Neuronal stem cell (in vitro differentiated cells): ENCODE data around the gene MYH9.

ENCODE experiments used
- DNase-seq: peaks from one replicate; pipeline ENCODE4 v3.0.0-alpha.2; 2013; ENCODE audit warnings: low spot score
- H2AFZ ChIP-seq: one replicate; pipeline ENCODE4 v1.6.1; 2013; ENCODE audit warnings: mild to moderate bottlenecking, low read length, inconsistent platforms
- H2AK5ac ChIP-seq: 2 replicates; pipeline ENCODE4 v1.6.1; 2013; ENCODE audit warnings: low read depth, mild to moderate bottlenecking, inconsistent platforms, low read length, moderate library complexity, mixed read lengths
- H2BK120ac ChIP-seq: 2 replicates; pipeline ENCODE4 v1.6.1; 2013; ENCODE audit warnings: low read depth, mild to moderate bottlenecking, inconsistent platforms, low read length, moderate library complexity, mixed read lengths
- H2BK12ac ChIP-seq: one replicate; pipeline ENCODE4 v1.6.1; 2013; ENCODE audit warnings: low read length, inconsistent platforms
- H2BK15ac ChIP-seq: 2 replicates; pipeline ENCODE4 v1.6.1; 2013; ENCODE audit warnings: mild to moderate bottlenecking, low read length, inconsistent platforms, mixed read lengths
- H2BK5ac ChIP-seq: one replicate; pipeline ENCODE4 v1.6.1; 2013; ENCODE audit warnings: inconsistent platforms, mild to moderate bottlenecking, low read length, moderate library complexity
- H3K14ac ChIP-seq: one replicate; pipeline ENCODE4 v1.6.1; 2013; ENCODE audit warnings: low read length, inconsistent platforms
- H3K18ac ChIP-seq: 2 replicates; pipeline ENCODE4 v1.6.1; 2013; ENCODE audit warnings: low read length, inconsistent platforms
- H3K23ac ChIP-seq: 2 replicates; pipeline ENCODE4 v1.6.1; 2013; ENCODE audit warnings: low read depth, mild to moderate bottlenecking, mixed read lengths, low read length, inconsistent platforms; ENCODE audit not compliant: poor library complexity
- H3K27ac ChIP-seq: replicated peaks from 3 replicates; pipeline ENCODE4 v1.5.1; 2013; ENCODE audit warnings: low read length, inconsistent platforms
- H3K27me3 ChIP-seq, 3 experiments: 2 replicates each; pipeline ENCODE4 v1.6.1; 2013; ENCODE audit warnings: low read length in 3 of 3, mild to moderate bottlenecking in 2 of 3, inconsistent platforms in 1 of 3, low read depth in 1 of 3, mixed read lengths in 1 of 3, moderate library complexity in 1 of 3; ENCODE audit not compliant: control insufficient read depth in 3 of 3, insufficient read depth in 3 of 3
- H3K36me3 ChIP-seq, 2 donors: replicated peaks in 1 of 2; 2 replicates each; pipeline ENCODE4 v1.6.1; 2013; ENCODE audit warnings: low read length in 2 of 2; ENCODE audit not compliant: control insufficient read depth in 2 of 2, insufficient read depth in 2 of 2
- H3K4ac ChIP-seq: 2 replicates; pipeline ENCODE4 v1.6.1; 2013; ENCODE audit warnings: inconsistent platforms, mild to moderate bottlenecking, low read length, moderate library complexity
- H3K4me1 ChIP-seq, 2 donors: 1 replicate in 1 of 2; 2 replicates in 1 of 2; pipeline ENCODE4 v1.6.1; 2013; ENCODE audit warnings: low read length in 2 of 2, low read depth in 1 of 2; ENCODE audit not compliant: control insufficient read depth in 2 of 2, insufficient read depth in 1 of 2
- H3K4me2 ChIP-seq: one replicate; pipeline ENCODE4 v1.6.1; 2013; ENCODE audit warnings: mild to moderate bottlenecking, low read length, inconsistent platforms; ENCODE audit not compliant: insufficient read depth, poor library complexity, severe bottlenecking
- H3K4me3 ChIP-seq, 2 donors: 2 replicates each; pipeline ENCODE4 v1.5.1; 2013; ENCODE audit warnings: low read length in 2 of 2, mild to moderate bottlenecking in 2 of 2, inconsistent platforms in 1 of 2, moderate library complexity in 1 of 2
- H3K79me1 ChIP-seq: one replicate; pipeline ENCODE4 v1.6.1; 2013; ENCODE audit warnings: low read depth, mild to moderate bottlenecking, inconsistent platforms, low read length, moderate library complexity
- H3K9ac ChIP-seq: one replicate; pipeline ENCODE4 v1.6.1; 2013; ENCODE audit warnings: mild to moderate bottlenecking, low read depth, low read length, inconsistent platforms; ENCODE audit not compliant: poor library complexity
- H3K9me3 ChIP-seq, 2 donors: replicated peaks in 1 of 2; 2 replicates each; pipeline versions ENCODE3 to v1.6.1; 2013; ENCODE audit warnings: low read length in 2 of 2, mild to moderate bottlenecking in 2 of 2, inconsistent platforms in 1 of 2, low read depth in 1 of 2, mixed read lengths in 1 of 2, moderate library complexity in 1 of 2; ENCODE audit not compliant: control insufficient read depth in 2 of 2, insufficient read depth in 1 of 2
- H4K8ac ChIP-seq: one replicate; pipeline ENCODE4 v1.6.1; 2013; ENCODE audit warnings: low read depth, mild to moderate bottlenecking, inconsistent platforms, low read length, moderate library complexity
- H4K91ac ChIP-seq: one replicate; pipeline ENCODE4 v1.6.1; 2013; ENCODE audit warnings: low read length, low read depth, mild to moderate bottlenecking, inconsistent platforms; ENCODE audit not compliant: poor library complexity
- WGBS, 2 donors: extraction: QIAGEN DNeasy Blood & Tissue Kit; methylation state at CpG; one replicate each; pipeline ENCODE4 v1.1.7; 2013; ENCODE audit warnings: missing lambda C conversion rate in 2 of 2, mixed read lengths in 1 of 2; ENCODE audit not compliant: insufficient read length in 2 of 2, insufficient replicate concordance in 1 of 2; ENCODE audit errors: extremely low coverage in 2 of 2; 5-methylcytosine and 5-hydroxymethylcytosine counted together

The MYH9 gene

GRCh38 chr22:36367479-36367878, 20.3 kb downstream of the MYH9 start:
- Histone ChIP-seq H2AFZ (no peak overlapping the region), H2BK15ac (peak overlapping the region; percentile 79), H3K79me1 (peaks cover 14% of the 10 kb centered on the region), H2BK5ac (peak overlapping the region; percentile 20), H3K4me1 (peaks cover 57 to 69% of the 10 kb centered on the region in 2 donors), H3K4me3 (no peak overlapping the region), H3K18ac (peak overlapping the region; percentile 88), H2AK5ac (peak overlapping the region; percentile 49), H3K14ac (peak overlapping the region; percentile 25), H3K27me3 (no peaks in the 10 kb centered on the region), H2BK12ac (peak overlapping the region; percentile 67), H3K36me3 (peaks cover 0 to 22% of the 10 kb centered on the region in 2 donors), H3K9me3 (no peaks in the 10 kb centered on the region), H4K91ac (peak overlapping the region; percentile 76), H3K23ac (no peak overlapping the region), H3K9ac (peak overlapping the region; percentile 39), H2BK120ac (no peak overlapping the region), H3K27ac (peak overlapping the region; percentile 93), H4K8ac (no peak overlapping the region), H3K4ac (no peak overlapping the region), H3K4me2 (no peak overlapping the region)
- DNase-seq: no peak
- WGBS, 2 donors: no CpG with 5 or more reads among the region's 7 CpGs

GRCh38 chr22:36367066-36367465, 20.7 kb downstream of the MYH9 start:
- Histone ChIP-seq H3K79me1 (peaks cover 14% of the 10 kb centered on the region), H2BK15ac (no peak overlapping the region), H3K4me3 (no peak overlapping the region), H3K4me2 (no peak overlapping the region), H3K14ac (no peak overlapping the region), H3K23ac (no peak overlapping the region), H2BK120ac (no peak overlapping the region), H3K4ac (no peak overlapping the region), H4K8ac (no peak overlapping the region), H3K27ac (peak overlapping the region; percentile 93), H3K18ac (peak overlapping the region; percentile 1), H2BK12ac (no peak overlapping the region), H3K27me3 (no peaks in the 10 kb centered on the region), H2BK5ac (no peak overlapping the region), H2AFZ (no peak overlapping the region), H4K91ac (no peak overlapping the region), H3K9ac (no peak overlapping the region), H3K4me1 (peaks cover 57 to 71% of the 10 kb centered on the region in 2 donors), H3K9me3 (no peaks in the 10 kb centered on the region), H2AK5ac (no peak overlapping the region), H3K36me3 (peaks cover 0 to 22% of the 10 kb centered on the region in 2 donors)
- no peak for DNase-seq
- WGBS, 2 donors: no CpG with 5 or more reads among the region's 11 CpGs

- no peak overlapping the region for H4K8ac ChIP-seq
- H3K9me3 ChIP-seq: no peaks in the 10 kb centered on the region
- peak overlapping the region; percentile 59 for H2AK5ac ChIP-seq
- H3K4me2 ChIP-seq: no peak overlapping the region
- H2BK12ac ChIP-seq: no peak overlapping the region
- peaks cover 14% of the 10 kb centered on the region for H3K79me1 ChIP-seq
- no peak overlapping the region for H3K14ac ChIP-seq
- WGBS, 2 donors: no CpG with 5 or more reads among the region's 10 CpGs
- H2AFZ ChIP-seq: no peak overlapping the region
- no peak overlapping the region for H3K23ac ChIP-seq
- H2BK15ac ChIP-seq: no peak overlapping the region
- no peak overlapping the region for H3K4me3 ChIP-seq
- peak overlapping the region; percentile 14 for H2BK120ac ChIP-seq
- H3K27me3 ChIP-seq: no peaks in the 10 kb centered on the region
- no peak for DNase-seq
- no peak overlapping the region for H2BK5ac ChIP-seq
- no peak overlapping the region for H4K91ac ChIP-seq
- peaks cover 57 to 75% of the 10 kb centered on the region in 2 donors for H3K4me1 ChIP-seq
- H3K27ac ChIP-seq: no peak overlapping the region
- peak overlapping the region; percentile 25 for H3K9ac ChIP-seq
- H3K18ac ChIP-seq: peak overlapping the region; percentile 36
- peaks cover 0 to 22% of the 10 kb centered on the region in 2 donors for H3K36me3 ChIP-seq
- no peak overlapping the region for H3K4ac ChIP-seq
These were observed 21.5 kb downstream of the MYH9 start for GRCh38 chr22:36366291-36366708.

GRCh38 chr22:36365020-36365411, 22.8 kb downstream of the MYH9 start:
- no peak overlapping the region for H2BK5ac ChIP-seq
- DNase-seq: no peak
- H3K36me3 ChIP-seq: peaks cover 0 to 22% of the 10 kb centered on the region in 2 donors
- no peak overlapping the region for H3K4ac ChIP-seq
- no peak overlapping the region for H3K14ac ChIP-seq
- no CpG with 5 or more reads among the region's 9 CpGs for WGBS, 2 donors
- no peak overlapping the region for H2BK12ac ChIP-seq
- H2BK15ac ChIP-seq: no peak overlapping the region
- H2AFZ ChIP-seq: no peak overlapping the region
- no peak overlapping the region for H4K91ac ChIP-seq
- no peak overlapping the region for H4K8ac ChIP-seq
- H3K79me1 ChIP-seq: peaks cover 12% of the 10 kb centered on the region
- H2BK120ac ChIP-seq: no peak overlapping the region
- H3K23ac ChIP-seq: no peak overlapping the region
- H3K9me3 ChIP-seq: no peaks in the 10 kb centered on the region
- no peak overlapping the region for H3K4me3 ChIP-seq
- peak overlapping the region; percentile 24 for H3K9ac ChIP-seq
- no peaks in the 10 kb centered on the region for H3K27me3 ChIP-seq
- no peak overlapping the region for H3K27ac ChIP-seq
- peak overlapping the region; percentile 5 for H2AK5ac ChIP-seq
- no peak overlapping the region for H3K4me2 ChIP-seq
- H3K18ac ChIP-seq: no peak overlapping the region
- peaks cover 44 to 73% of the 10 kb centered on the region in 2 donors for H3K4me1 ChIP-seq
